NB4 (cell line): ENCODE data around the gene SLC7A8.

ENCODE experiments used
- DNase-seq: peaks from one replicate; pipeline ENCODE4 v3.0.0; 2010; ENCODE audit warnings: low read depth
- H3K4me3 ChIP-seq: one replicate; pipeline ENCODE4 v1.5.1; 2011; ENCODE audit warnings: mild to moderate bottlenecking, low read depth, low read length, moderate library complexity
- CTCF ChIP-seq: IDR thresholded peaks from one replicate; pipeline ENCODE4 v1.5.1; 2012; ENCODE audit warnings: low read depth, low read length
- MYC ChIP-seq: IDR thresholded peaks from 2 replicates; pipeline ENCODE4 v1.6.1; 2011; ENCODE audit warnings: low read depth, low read length
- POLR2A ChIP-seq: IDR thresholded peaks from 2 replicates; pipeline ENCODE4 v1.6.1; 2011; ENCODE audit warnings: mild to moderate bottlenecking; ENCODE audit not compliant: insufficient read length; ENCODE audit errors: extremely low read depth
- TF ChIP-seq, protein P1 (sequence below): IDR thresholded peaks from 2 replicates; pipeline ENCODE4 v1.6.1; 2011; ENCODE audit warnings: low read depth, low read length

The SLC7A8 gene

GRCh38 chr14:23217032-23218020, 33.9 kb upstream of the SLC7A8 start:
- H3K4me3 ChIP-seq, result no peak overlapping the region
- DNase-seq, result no peak
- TF ChIP-seq, protein P1, sequence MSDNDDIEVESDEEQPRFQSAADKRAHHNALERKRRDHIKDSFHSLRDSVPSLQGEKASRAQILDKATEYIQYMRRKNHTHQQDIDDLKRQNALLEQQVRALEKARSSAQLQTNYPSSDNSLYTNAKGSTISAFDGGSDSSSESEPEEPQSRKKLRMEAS, result no peak
- TF ChIP-seq MYC, result no peak
- TF ChIP-seq CTCF, result no peak
- TF ChIP-seq POLR2A, result no peak

GRCh38 chr14:23215421-23215820, 32.0 kb upstream of the SLC7A8 start:
- no peak overlapping the region for H3K4me3 ChIP-seq
- DNase-seq, result no peak
- no peak for TF ChIP-seq CTCF
- TF ChIP-seq, protein P1, result no peak
- no peak for TF ChIP-seq MYC
- no peak for TF ChIP-seq POLR2A

- H3K4me3 ChIP-seq, result no peak overlapping the region
- DNase-seq, result no peak
- TF ChIP-seq, protein P1, result no peak
- TF ChIP-seq MYC (no peak), CTCF (no peak), POLR2A (no peak)
Observed at GRCh38 chr14:23209651-23210423, 26.4 kb upstream of the SLC7A8 start.

- TF ChIP-seq, protein P1, result no peak
- TF ChIP-seq POLR2A (no peak), CTCF (no peak), MYC (no peak)
- no peak for DNase-seq
- no peak overlapping the region for H3K4me3 ChIP-seq
Observed at GRCh38 chr14:23208324-23208723, 24.9 kb upstream of the SLC7A8 start.

DNA sequence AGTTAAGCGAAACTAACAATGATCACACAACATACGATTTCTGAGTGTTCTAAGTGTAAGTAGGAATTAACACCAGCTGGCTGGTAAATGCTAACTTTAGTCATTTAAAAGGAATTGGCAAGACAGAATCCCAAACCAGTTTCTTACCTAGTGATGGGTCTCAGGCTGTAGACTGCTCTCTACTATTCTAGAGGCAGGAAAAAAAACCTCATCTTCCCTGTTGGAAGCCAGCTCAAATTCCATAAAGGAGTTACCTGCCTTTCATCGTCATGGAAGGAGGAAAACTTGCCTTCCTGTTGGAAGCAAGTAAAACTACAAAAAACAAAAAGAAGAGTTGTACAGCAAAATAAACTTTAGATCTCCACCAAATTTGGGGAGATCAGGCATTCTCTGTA, 23.7 kb upstream of the SLC7A8 start:
- H3K4me3 ChIP-seq, result no peak overlapping the region
- DNase-seq, result no peak
- TF ChIP-seq MYC (no peak), POLR2A (no peak), CTCF (no peak)
- TF ChIP-seq, protein P1, result no peak
